CD8-positive, alpha-beta memory T cell (primary cell): ENCODE measurements around the gene C1orf185. TPM values are rescaled to one million over a fixed set of nuclear protein-coding genes. Genes with fewer than 3 reads are reported as not detected.
"Not testable (repeated sequence)": the region's sequence is repeated elsewhere in the genome, so short reads cannot be mapped to it uniquely, and the experiment has no call there.

ENCODE experiments used
- CTCF ChIA-PET: fragments of 350-600 bp; sonication (Branson Sonifier 250); formaldehyde crosslinking; loops from one replicate; lab custom pipeline; 2021; ENCODE audit warnings: antibody characterized with exemption; lab: Charles Lee
- POLR2A ChIA-PET: fragments of 350-600 bp; sonication (Branson Sonifier 250); formaldehyde crosslinking; loops from one replicate; lab custom pipeline; 2021; ENCODE audit warnings: antibody characterized with exemption; lab: Charles Lee
- DNase-seq, 5 donors: peaks; one replicate each; pipeline versions ENCODE4 v3.0.0 to v3.0.0-alpha.2; 2020 to 2022; ENCODE audit warnings: mixed read lengths in 1 of 5
- H3K27ac ChIP-seq: one replicate; pipeline ENCODE4 v1.7.0; 2013; ENCODE audit warnings: low read depth, mild to moderate bottlenecking, low read length, moderate library complexity
- H3K27me3 ChIP-seq: 2 replicates; pipeline ENCODE4 v1.7.0; 2013; ENCODE audit warnings: low read length, mild to moderate bottlenecking; ENCODE audit not compliant: insufficient read depth, poor library complexity, severe bottlenecking
- H3K36me3 ChIP-seq: 2 replicates; pipeline ENCODE4 v1.7.0; 2013; ENCODE audit warnings: mild to moderate bottlenecking, low read length, moderate library complexity; ENCODE audit not compliant: insufficient read depth
- H3K4me1 ChIP-seq: 2 replicates; pipeline ENCODE4 v1.7.0; 2013; ENCODE audit warnings: mild to moderate bottlenecking, low read length, moderate library complexity; ENCODE audit not compliant: insufficient read depth
- H3K4me3 ChIP-seq: 2 replicates; pipeline ENCODE4 v1.7.0; 2013; ENCODE audit warnings: mild to moderate bottlenecking, low read length
- H3K9me3 ChIP-seq: 2 replicates; pipeline ENCODE4 v1.7.0; 2013; ENCODE audit warnings: mild to moderate bottlenecking, low read length
- H3K27ac Mint-ChIP-seq, 8 donors: one replicate each; pipeline ENCODE4 v1.8.0; 2020 to 2021; ENCODE audit warnings: mixed read lengths in 8 of 8, mild to moderate bottlenecking in 6 of 8, inconsistent platforms in 3 of 8, moderate library complexity in 3 of 8
- H3K27me3 Mint-ChIP-seq, 2 donors: one replicate each; pipeline ENCODE4 v1.8.0; 2020 to 2021; ENCODE audit warnings: mixed read lengths in 2 of 2, mild to moderate bottlenecking in 1 of 2, moderate library complexity in 1 of 2
- H3K36me3 Mint-ChIP-seq, 3 donors: one replicate each; pipeline ENCODE4 v1.8.0; 2020 to 2021; ENCODE audit warnings: mixed read lengths in 3 of 3, inconsistent platforms in 1 of 3, mild to moderate bottlenecking in 1 of 3
- H3K4me1 Mint-ChIP-seq, 3 donors: one replicate each; pipeline ENCODE4 v1.8.0; 2020 to 2021; ENCODE audit warnings: mixed read lengths in 3 of 3, inconsistent platforms in 1 of 3, mild to moderate bottlenecking in 1 of 3
- H3K4me3 Mint-ChIP-seq, 7 donors: one replicate each; pipeline ENCODE4 v1.8.0; 2020 to 2021; ENCODE audit warnings: mixed read lengths in 7 of 7, mild to moderate bottlenecking in 6 of 7, moderate library complexity in 4 of 7, inconsistent platforms in 2 of 7
- H3K9me3 Mint-ChIP-seq, 5 donors: one replicate each; pipeline ENCODE4 v1.8.0; 2020 to 2022; ENCODE audit warnings: mixed read lengths in 5 of 5, mild to moderate bottlenecking in 3 of 5, moderate library complexity in 2 of 5, inconsistent platforms in 1 of 5
- polyA plus RNA-seq: library from polyadenylated mRNA; unstranded; fragments of 300-500 nt; fragmentation: Illumina TruSeq; gene quantifications from one replicate; pipeline ENCODE4 v1.2.3, GENCODE V29; 2021
- total RNA-seq, 2 experiments: library from RNA; stranded (reverse); gene quantifications; one replicate each; pipeline ENCODE4 v1.2.3, GENCODE V29; 2021

The C1orf185 gene
- total and polyA plus RNA-seq, 3 experiments from 2014 or later, result not detected

- Mint-ChIP-seq H3K4me1 (peaks cover 0 to 5% (median 0%) of the 10 kb centered on the region in 3 donors), H3K27ac (no peak overlapping the region), H3K27me3 (peaks cover 3 to 40% of the 10 kb centered on the region in 2 donors), H3K9me3 (no peaks in the 10 kb centered on the region), H3K36me3 (no peaks in the 10 kb centered on the region), H3K4me3 (no peak overlapping the region)
- DNase-seq, result no peak
- Histone ChIP-seq H3K9me3 (no peaks in the 10 kb centered on the region), H3K36me3 (no peaks in the 10 kb centered on the region), H3K4me1 (no peaks in the 10 kb centered on the region), H3K27ac (no peak overlapping the region), H3K27me3 (no peaks in the 10 kb centered on the region), H3K4me3 (no peak overlapping the region)
- CTCF ChIA-PET, result no interaction called here
- POLR2A ChIA-PET, result no interaction called here
Observed at GRCh38 chr1:51115714-51116404, 13.8 kb downstream of the C1orf185 start.

GRCh38 chr1:51119331-51119730, 17.3 kb downstream of the C1orf185 start:
- Histone ChIP-seq H3K9me3 (no peaks in the 10 kb centered on the region), H3K27me3 (no peaks in the 10 kb centered on the region), H3K4me3 (no peak overlapping the region), H3K36me3 (no peaks in the 10 kb centered on the region), H3K4me1 (no peaks in the 10 kb centered on the region), H3K27ac (no peak overlapping the region)
- ChIA-PET CTCF (no interaction called here), POLR2A (no interaction called here)
- Mint-ChIP-seq H3K36me3 (no peaks in the 10 kb centered on the region), H3K27ac (no peak overlapping the region), H3K4me1 (peaks cover 0 to 5% (median 0%) of the 10 kb centered on the region in 3 donors), H3K4me3 (no peak overlapping the region), H3K27me3 (peaks cover 3 to 41% of the 10 kb centered on the region in 2 donors), H3K9me3 (no peaks in the 10 kb centered on the region)
- DNase-seq, result no peak

- H3K27ac ChIP-seq, result no peak overlapping the region
- Mint-ChIP-seq H3K27ac (no peak overlapping the region), H3K9me3 (no peaks in the 10 kb centered on the region), H3K36me3 (no peaks in the 10 kb centered on the region), H3K27me3 (peaks cover 2 to 40% of the 10 kb centered on the region in 2 donors), H3K4me1 (peaks cover 0 to 3% (median 0%) of the 10 kb centered on the region in 3 donors), H3K4me3 (no peak overlapping the region)
- H3K9me3 ChIP-seq, result no peaks in the 10 kb centered on the region
- no peak for DNase-seq
- no peaks in the 10 kb centered on the region for H3K4me1 ChIP-seq
- no peaks in the 10 kb centered on the region for H3K36me3 ChIP-seq
- POLR2A ChIA-PET, result no interaction called here
- H3K27me3 ChIP-seq, result no peaks in the 10 kb centered on the region
- no peak overlapping the region for H3K4me3 ChIP-seq
- CTCF ChIA-PET, result no interaction called here
Observed at GRCh38 chr1:51120629-51121028, 18.6 kb downstream of the C1orf185 start.

- DNase-seq, H3K27ac Mint-ChIP-seq, H3K9me3 ChIP-seq, H3K36me3 Mint-ChIP-seq, POLR2A ChIA-PET, H3K4me3 ChIP-seq, H3K4me1 Mint-ChIP-seq, H3K36me3 ChIP-seq, H3K27ac ChIP-seq, CTCF ChIA-PET, H3K27me3 ChIP-seq, H3K4me3 Mint-ChIP-seq, H3K4me1 ChIP-seq, H3K9me3 Mint-ChIP-seq: not testable (repeated sequence)
- H3K27me3 Mint-ChIP-seq, result peaks cover 2 to 39% of the 10 kb centered on the region in 2 donors
Observed at GRCh38 chr1:51127152-51127551, 25.1 kb downstream of the C1orf185 start.

- Mint-ChIP-seq H3K27ac (no peak overlapping the region), H3K4me3 (no peak overlapping the region), H3K9me3 (peaks cover 22 to 35% (median 24%) of the 10 kb centered on the region in 5 donors), H3K36me3 (peaks cover 0 to 15% (median 0%) of the 10 kb centered on the region in 3 donors), H3K4me1 (no peaks in the 10 kb centered on the region), H3K27me3 (peaks cover 9 to 55% of the 10 kb centered on the region in 2 donors)
- DNase-seq, result no peak
- Histone ChIP-seq H3K9me3 (peaks cover 3% of the 10 kb centered on the region), H3K27ac (no peak overlapping the region), H3K36me3 (no peaks in the 10 kb centered on the region), H3K27me3 (no peaks in the 10 kb centered on the region), H3K4me3 (no peak overlapping the region), H3K4me1 (no peaks in the 10 kb centered on the region)
- ChIA-PET CTCF (no interaction called here), POLR2A (no interaction called here)
Observed at GRCh38 chr1:51131185-51131584, 29.2 kb downstream of the C1orf185 start.

GRCh38 chr1:51133045-51133444, 31.0 kb downstream of the C1orf185 start:
- CTCF ChIA-PET, result no interaction called here
- H3K9me3 Mint-ChIP-seq, result peaks cover 22 to 38% (median 28%) of the 10 kb centered on the region in 5 donors
- Histone ChIP-seq H3K27me3 (no peaks in the 10 kb centered on the region), H3K36me3 (no peaks in the 10 kb centered on the region), H3K4me1 (no peaks in the 10 kb centered on the region), H3K27ac (no peak overlapping the region), H3K9me3 (peaks cover 3% of the 10 kb centered on the region), H3K4me3 (no peak overlapping the region)
- H3K4me1 Mint-ChIP-seq, result no peaks in the 10 kb centered on the region
- H3K4me3 Mint-ChIP-seq, result no peak overlapping the region
- peaks cover 11 to 59% of the 10 kb centered on the region in 2 donors for H3K27me3 Mint-ChIP-seq
- POLR2A ChIA-PET, result no interaction called here
- H3K27ac Mint-ChIP-seq, result no peak overlapping the region
- peaks cover 0 to 15% (median 0%) of the 10 kb centered on the region in 3 donors for H3K36me3 Mint-ChIP-seq
- DNase-seq, result no peak

GRCh38 chr1:51137696-51138095, 35.7 kb downstream of the C1orf185 start:
- H3K9me3 ChIP-seq, H3K4me3 ChIP-seq, H3K36me3 Mint-ChIP-seq, H3K4me1 ChIP-seq, DNase-seq, POLR2A ChIA-PET, CTCF ChIA-PET, H3K27ac Mint-ChIP-seq, H3K4me3 Mint-ChIP-seq, H3K4me1 Mint-ChIP-seq, H3K27me3 ChIP-seq, H3K27ac ChIP-seq, H3K36me3 ChIP-seq: not testable (repeated sequence)
- peaks cover 17 to 30% of the 10 kb centered on the region in 2 donors for H3K27me3 Mint-ChIP-seq
- H3K9me3 Mint-ChIP-seq, result peaks cover 12 to 24% (median 21%) of the 10 kb centered on the region in 5 donors

GRCh38 chr1:51139474-51139873, 37.4 kb downstream of the C1orf185 start:
- Mint-ChIP-seq H3K4me1 (no peaks in the 10 kb centered on the region), H3K4me3 (peak overlapping the region in 2 of 7 donors; percentile 19 to 27), H3K27ac (no peak overlapping the region), H3K36me3 (no peaks in the 10 kb centered on the region), H3K9me3 (peaks cover 0 to 9% (median 4%) of the 10 kb centered on the region in 5 donors), H3K27me3 (peaks cover 17 to 20% of the 10 kb centered on the region in 2 donors)
- H3K9me3 ChIP-seq, result no peaks in the 10 kb centered on the region
- H3K36me3 ChIP-seq, result no peaks in the 10 kb centered on the region
- H3K27me3 ChIP-seq, result no peaks in the 10 kb centered on the region
- no peak for DNase-seq
- ChIA-PET POLR2A (no interaction called here), CTCF (no interaction called here)
- no peak overlapping the region for H3K27ac ChIP-seq
- no peaks in the 10 kb centered on the region for H3K4me1 ChIP-seq
- H3K4me3 ChIP-seq, result no peak overlapping the region
